GM23338 (cell line): ENCODE results near the gene TMEM161B.

Experiments used
- EZH2phosphoT487 ChIP-seq: fragments of 200-600 bp; sonication (generic); IDR thresholded peaks from one replicate; pipeline ENCODE4 v1.8.1; 2018; ENCODE audit warnings: antibody characterized with exemption; ENCODE audit not compliant: unreplicated experiment
- TF ChIP-seq, protein P1 (sequence below), 2 experiments: fragments of 200-600 bp in 1 of 2; sonication (generic) in 1 of 2; conservative IDR thresholded peaks; 2 replicates each; pipeline versions ENCODE4 v1.5.1 to v1.6.1; 2016 to 2017; ENCODE audit warnings: antibody characterized with exemption in 2 of 2, low read depth in 2 of 2, mild to moderate bottlenecking in 2 of 2, moderate library complexity in 1 of 2

DNA sequence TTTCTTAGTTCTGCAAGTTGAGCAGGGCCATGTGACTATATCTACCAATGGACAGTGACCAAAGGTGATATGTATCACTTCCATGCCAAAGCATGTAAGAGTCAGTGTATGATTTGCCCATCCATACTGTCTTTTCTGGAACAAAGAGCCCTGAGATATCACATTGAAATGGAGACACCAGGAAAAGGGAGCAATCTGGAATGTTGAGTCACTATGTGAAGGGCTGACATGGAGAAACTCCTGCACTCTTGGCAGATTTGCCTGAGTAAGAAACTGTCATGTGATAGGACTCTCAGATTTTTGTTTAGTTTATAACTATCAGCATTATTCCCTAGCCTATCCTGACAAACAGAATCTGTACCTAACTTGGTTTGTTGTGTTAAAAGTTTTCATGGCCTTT lies 29.8 kb upstream of the TMEM161B start:
- TF ChIP-seq, protein P1, sequence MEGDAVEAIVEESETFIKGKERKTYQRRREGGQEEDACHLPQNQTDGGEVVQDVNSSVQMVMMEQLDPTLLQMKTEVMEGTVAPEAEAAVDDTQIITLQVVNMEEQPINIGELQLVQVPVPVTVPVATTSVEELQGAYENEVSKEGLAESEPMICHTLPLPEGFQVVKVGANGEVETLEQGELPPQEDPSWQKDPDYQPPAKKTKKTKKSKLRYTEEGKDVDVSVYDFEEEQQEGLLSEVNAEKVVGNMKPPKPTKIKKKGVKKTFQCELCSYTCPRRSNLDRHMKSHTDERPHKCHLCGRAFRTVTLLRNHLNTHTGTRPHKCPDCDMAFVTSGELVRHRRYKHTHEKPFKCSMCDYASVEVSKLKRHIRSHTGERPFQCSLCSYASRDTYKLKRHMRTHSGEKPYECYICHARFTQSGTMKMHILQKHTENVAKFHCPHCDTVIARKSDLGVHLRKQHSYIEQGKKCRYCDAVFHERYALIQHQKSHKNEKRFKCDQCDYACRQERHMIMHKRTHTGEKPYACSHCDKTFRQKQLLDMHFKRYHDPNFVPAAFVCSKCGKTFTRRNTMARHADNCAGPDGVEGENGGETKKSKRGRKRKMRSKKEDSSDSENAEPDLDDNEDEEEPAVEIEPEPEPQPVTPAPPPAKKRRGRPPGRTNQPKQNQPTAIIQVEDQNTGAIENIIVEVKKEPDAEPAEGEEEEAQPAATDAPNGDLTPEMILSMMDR (conservative IDR thresholded peaks at IDR 0.05; ENCODE audit: low read depth in 2 of 2): no peak
- TF ChIP-seq EZH2phosphoT487: no peak
